ENCODE results near the gene SLC6A8.
A peak's percentile ranks its signal among the peaks of the same experiment; 100 is the strongest.
"Not testable (repeated sequence)": the region's sequence is repeated elsewhere in the genome, so short reads cannot be mapped to it uniquely, and the experiment has no call there.

The SLC6A8 gene

GRCh38 chrX:153672531-153673427 is 14.9 kb upstream of the SLC6A8 start:
- DNase-seq, result no peak

- DNase-seq, result no peak
Measured at GRCh38 chrX:153673428-153674218, 14.1 kb upstream of the SLC6A8 start, which contains the start of gene PNCK. PNCK (minus strand) TSS chrX:153673813; CDS start chrX:153673076, 737 bp downstream.

GRCh38 chrX:153674219-153674851 is 13.4 kb upstream of the SLC6A8 start:
- no peak for DNase-seq

GRCh38 chrX:153681175-153681574 is 6.6 kb upstream of the SLC6A8 start:
- DNase-seq, result no peak

- DNase-seq, result not testable (repeated sequence)
Measured at GRCh38 chrX:153683486-153683885, 4.2 kb upstream of the SLC6A8 start.

- no peak for DNase-seq
Measured at GRCh38 chrX:153684467-153685155, 3.1 kb upstream of the SLC6A8 start.

GRCh38 chrX:153685156-153685536 is 2.6 kb upstream of the SLC6A8 start:
- no peak for DNase-seq

GRCh38 chrX:153685751-153686696 is 1.7 kb upstream of the SLC6A8 start:
- DNase-seq, result peak; percentile 37

GRCh38 chrX:153686711-153687110 is 1.0 kb upstream of the SLC6A8 start:
- DNase-seq, result peak; percentile 35

GRCh38 chrX:153688071-153688470 is 345 bp downstream of the SLC6A8 start:
- no peak for DNase-seq

GRCh38 chrX:153688506-153688905 is 780 bp downstream of the SLC6A8 start:
- no peak for DNase-seq

GRCh38 chrX:153688911-153689590 is 1.3 kb downstream of the SLC6A8 start:
- no peak for DNase-seq

- DNase-seq, result peak; percentile 3
Measured at GRCh38 chrX:153689654-153690465, 2.1 kb downstream of the SLC6A8 start.

GRCh38 chrX:153690466-153690865 is 2.7 kb downstream of the SLC6A8 start:
- no peak for DNase-seq

GRCh38 chrX:153691032-153691827 is 3.5 kb downstream of the SLC6A8 start:
- DNase-seq, result not testable (repeated sequence)

- DNase-seq, result no peak
Measured at GRCh38 chrX:153692003-153692402, 4.3 kb downstream of the SLC6A8 start.

- DNase-seq, result no peak
Measured at GRCh38 chrX:153692611-153693156, 5.0 kb downstream of the SLC6A8 start.

GRCh38 chrX:153693216-153694086 is 5.7 kb downstream of the SLC6A8 start:
- no peak for DNase-seq

All from OCI-M1 (cell line).